ENCODE results near the gene PRPF40A.

The PRPF40A gene

DNA sequence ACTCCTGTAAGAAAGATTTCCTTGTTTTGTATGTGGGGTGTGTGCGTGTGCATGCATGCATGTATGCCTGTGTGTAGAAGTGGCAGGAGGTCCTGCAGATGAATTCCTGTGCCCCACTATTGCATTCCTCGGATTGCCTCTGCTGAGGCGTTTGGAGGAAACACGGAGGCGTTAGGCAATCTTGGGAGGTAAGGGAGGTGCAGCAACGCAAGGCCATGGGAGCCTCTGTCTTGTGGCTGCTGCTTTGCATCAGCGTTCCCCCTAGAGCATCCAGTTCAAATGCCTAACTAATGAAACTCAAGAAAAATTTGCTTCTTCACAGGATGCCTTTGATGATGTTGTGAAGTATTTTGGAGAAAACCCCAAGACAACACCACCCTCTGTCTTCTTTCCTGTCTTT lies 80.0 kb downstream of the PRPF40A start:
- Histone ChIP-seq H3K9me3 (ENCODE audit: low read length) (no peaks in the 10 kb centered on the region), H3K36me3 (ENCODE audit: insufficient read depth, low read length) (peaks cover 72% of the 10 kb centered on the region), H3K4me1 (ENCODE audit: insufficient read depth, low read length) (no peaks in the 10 kb centered on the region), H2AFZ (ENCODE audit: low read depth, low read length) (no peak overlapping the region), H3K4me3 (ENCODE audit: low read length) (no peak overlapping the region), H3K27me3 (ENCODE audit: insufficient read depth, low read length) (no peaks in the 10 kb centered on the region)

DNA sequence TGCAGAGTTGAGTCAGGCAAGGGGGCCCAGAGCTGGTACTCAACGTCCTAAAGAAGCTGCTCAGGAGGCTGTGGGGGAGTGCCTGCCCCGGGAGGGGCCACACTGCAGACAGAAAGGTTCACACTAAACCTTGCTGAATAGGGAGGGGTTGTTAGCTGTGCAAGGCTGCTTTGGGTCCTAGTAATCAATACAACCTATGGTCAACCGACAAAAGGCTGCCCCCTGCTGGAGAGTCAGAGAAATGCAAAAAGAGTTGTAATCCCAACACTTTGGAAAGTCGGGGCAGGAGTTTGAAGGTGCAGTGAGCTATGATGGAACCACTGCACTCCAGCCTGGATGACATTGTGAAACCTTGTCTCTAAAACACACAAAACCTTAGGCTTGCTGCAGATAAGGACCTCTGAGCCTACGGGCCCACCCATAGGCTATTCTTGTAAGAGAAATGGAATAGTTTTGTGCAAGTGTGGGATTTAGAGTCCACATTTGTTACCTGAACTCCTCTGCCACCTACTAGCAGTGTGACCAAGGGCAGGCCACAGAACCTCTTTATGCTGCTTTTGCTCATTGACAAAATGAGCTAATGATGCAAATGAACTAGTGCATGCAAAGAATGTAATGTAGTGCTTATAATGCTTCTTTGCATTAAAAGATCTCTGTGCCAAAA lies 81.5 kb downstream of the PRPF40A start:
- Histone ChIP-seq H3K4me3 (ENCODE audit: low read length) (no peak overlapping the region), H3K27me3 (ENCODE audit: insufficient read depth, low read length) (no peaks in the 10 kb centered on the region), H3K9me3 (ENCODE audit: low read length) (no peaks in the 10 kb centered on the region), H3K4me1 (ENCODE audit: insufficient read depth, low read length) (no peaks in the 10 kb centered on the region), H2AFZ (ENCODE audit: low read depth, low read length) (no peak overlapping the region), H3K36me3 (ENCODE audit: insufficient read depth, low read length) (peaks cover 71% of the 10 kb centered on the region)

DNA sequence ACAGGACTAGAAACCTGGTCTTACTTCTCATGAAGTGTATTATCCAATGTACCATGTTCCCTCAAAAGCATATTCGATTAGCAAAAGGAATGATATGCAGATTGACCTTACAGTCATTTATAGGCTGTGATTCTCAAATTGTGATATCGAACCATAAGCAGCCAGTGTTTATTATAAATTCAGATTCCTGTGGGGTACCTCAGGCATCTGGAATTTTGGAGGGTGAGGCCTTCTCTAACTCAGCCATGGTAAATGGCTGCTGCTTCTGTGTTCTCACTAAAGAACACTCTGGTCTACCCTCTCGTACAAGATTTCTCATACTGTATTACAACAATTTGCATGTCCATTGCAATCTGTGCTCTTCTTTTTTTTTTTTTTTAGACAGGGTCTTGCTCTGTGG lies 84.5 kb downstream of the PRPF40A start:
- Histone ChIP-seq H3K4me3 (ENCODE audit: low read length) (no peak overlapping the region), H2AFZ (ENCODE audit: low read depth, low read length) (no peak overlapping the region), H3K36me3 (ENCODE audit: insufficient read depth, low read length) (peaks cover 70% of the 10 kb centered on the region), H3K27me3 (ENCODE audit: insufficient read depth, low read length) (no peaks in the 10 kb centered on the region), H3K4me1 (ENCODE audit: insufficient read depth, low read length) (no peaks in the 10 kb centered on the region), H3K9me3 (ENCODE audit: low read length) (no peaks in the 10 kb centered on the region)

DNA sequence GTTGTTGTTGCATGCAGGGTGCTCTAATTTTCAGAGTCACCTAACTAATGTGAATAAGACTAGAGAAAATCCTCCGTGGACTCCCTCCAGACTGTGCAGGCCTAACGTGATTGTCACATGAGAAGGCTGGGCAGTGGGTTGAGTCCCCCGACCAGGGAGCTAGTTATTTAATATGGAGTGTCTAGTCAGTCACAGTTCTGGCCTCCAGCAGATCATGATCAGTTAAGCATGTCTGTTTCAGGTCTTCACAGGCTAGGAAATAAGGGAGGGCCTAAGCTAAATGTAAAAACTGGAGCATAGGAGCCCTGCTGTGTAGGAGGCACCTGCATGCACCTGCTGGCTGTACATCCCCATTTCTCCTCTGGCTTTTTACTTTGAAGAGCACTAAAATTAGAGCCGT lies 86.8 kb downstream of the PRPF40A start:
- Histone ChIP-seq H2AFZ (ENCODE audit: low read depth, low read length) (no peak overlapping the region), H3K27me3 (ENCODE audit: insufficient read depth, low read length) (no peaks in the 10 kb centered on the region), H3K9me3 (ENCODE audit: low read length) (no peaks in the 10 kb centered on the region), H3K36me3 (ENCODE audit: insufficient read depth, low read length) (peaks cover 61% of the 10 kb centered on the region), H3K4me1 (ENCODE audit: insufficient read depth, low read length) (no peaks in the 10 kb centered on the region), H3K4me3 (ENCODE audit: low read length) (no peak overlapping the region)

DNA sequence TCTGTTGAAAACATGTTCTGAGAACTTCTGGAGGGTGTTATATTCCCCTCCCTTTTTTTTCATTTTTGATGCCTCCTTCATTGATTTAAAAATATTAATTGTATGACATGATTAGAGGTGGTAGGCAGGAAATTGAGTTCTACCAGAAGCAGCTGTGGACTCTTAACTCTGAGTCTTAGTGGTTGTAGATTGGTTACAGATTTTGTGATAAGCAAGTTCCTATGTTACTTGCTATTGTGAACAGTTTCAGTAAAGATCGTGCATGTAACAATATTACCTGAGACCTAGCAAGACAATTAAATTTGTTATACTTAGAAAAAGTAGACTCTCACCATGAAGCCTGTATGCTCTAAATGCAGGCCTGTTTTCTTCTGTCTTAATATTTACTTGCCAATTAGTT lies 88.1 kb downstream of the PRPF40A start:
- Histone ChIP-seq H3K4me3 (ENCODE audit: low read length) (no peak overlapping the region), H3K9me3 (ENCODE audit: low read length) (no peaks in the 10 kb centered on the region), H3K36me3 (ENCODE audit: insufficient read depth, low read length) (peaks cover 71% of the 10 kb centered on the region), H3K4me1 (ENCODE audit: insufficient read depth, low read length) (no peaks in the 10 kb centered on the region), H2AFZ (ENCODE audit: low read depth, low read length) (no peak overlapping the region), H3K27me3 (ENCODE audit: insufficient read depth, low read length) (no peaks in the 10 kb centered on the region)

GRCh38 chr2:152627351-152627957 lies 89.8 kb downstream of the PRPF40A start:
- Histone ChIP-seq H2AFZ (ENCODE audit: low read depth, low read length) (no peak overlapping the region), H3K36me3 (ENCODE audit: insufficient read depth, low read length) (peaks cover 61% of the 10 kb centered on the region), H3K4me1 (ENCODE audit: insufficient read depth, low read length) (no peaks in the 10 kb centered on the region), H3K27me3 (ENCODE audit: insufficient read depth, low read length) (no peaks in the 10 kb centered on the region), H3K9me3 (ENCODE audit: low read length) (no peaks in the 10 kb centered on the region), H3K4me3 (ENCODE audit: low read length) (no peak overlapping the region)

GRCh38 chr2:152626911-152627339 lies 90.3 kb downstream of the PRPF40A start:
- Histone ChIP-seq H3K4me3 (ENCODE audit: low read length) (no peak overlapping the region), H3K9me3 (ENCODE audit: low read length) (no peaks in the 10 kb centered on the region), H3K4me1 (ENCODE audit: insufficient read depth, low read length) (no peaks in the 10 kb centered on the region), H3K27me3 (ENCODE audit: insufficient read depth, low read length) (no peaks in the 10 kb centered on the region), H3K36me3 (ENCODE audit: insufficient read depth, low read length) (peaks cover 61% of the 10 kb centered on the region), H2AFZ (ENCODE audit: low read depth, low read length) (no peak overlapping the region)

DNA sequence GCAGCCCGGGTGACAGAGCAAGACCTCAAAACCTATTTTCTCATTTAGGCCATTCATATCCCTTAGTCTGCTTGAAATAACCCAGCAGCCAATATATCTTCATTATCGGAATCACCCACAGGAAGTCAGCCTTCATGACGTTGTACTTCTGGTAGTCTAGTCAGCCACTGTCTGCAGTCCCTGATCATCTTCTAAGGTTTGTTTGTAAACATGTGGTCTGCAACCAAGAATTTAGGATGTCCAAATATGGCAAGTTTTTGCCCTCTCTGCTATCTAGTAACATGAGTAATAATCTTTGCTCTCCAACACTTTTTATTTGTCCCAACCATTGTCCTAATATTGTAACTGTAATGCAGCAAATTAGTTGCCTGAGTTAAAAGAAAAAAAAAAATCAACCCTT lies 92.5 kb downstream of the PRPF40A start:
- Histone ChIP-seq H3K4me1 (ENCODE audit: insufficient read depth, low read length) (no peaks in the 10 kb centered on the region), H3K4me3 (ENCODE audit: low read length) (no peak overlapping the region), H3K9me3 (ENCODE audit: low read length) (peaks cover under 1% of the 10 kb centered on the region), H3K36me3 (ENCODE audit: insufficient read depth, low read length) (peaks cover 66% of the 10 kb centered on the region), H2AFZ (ENCODE audit: low read depth, low read length) (no peak overlapping the region), H3K27me3 (ENCODE audit: insufficient read depth, low read length) (no peaks in the 10 kb centered on the region)

- Histone ChIP-seq H3K4me1 (ENCODE audit: insufficient read depth, low read length) (no peaks in the 10 kb centered on the region), H3K27me3 (ENCODE audit: insufficient read depth, low read length) (no peaks in the 10 kb centered on the region), H3K9me3 (ENCODE audit: low read length) (peaks cover 2% of the 10 kb centered on the region), H2AFZ (ENCODE audit: low read depth, low read length) (no peak overlapping the region), H3K36me3 (ENCODE audit: insufficient read depth, low read length) (peaks cover 66% of the 10 kb centered on the region), H3K4me3 (ENCODE audit: low read length) (no peak overlapping the region)
Observed at GRCh38 chr2:152623775-152624174, 93.5 kb downstream of the PRPF40A start.

DNA sequence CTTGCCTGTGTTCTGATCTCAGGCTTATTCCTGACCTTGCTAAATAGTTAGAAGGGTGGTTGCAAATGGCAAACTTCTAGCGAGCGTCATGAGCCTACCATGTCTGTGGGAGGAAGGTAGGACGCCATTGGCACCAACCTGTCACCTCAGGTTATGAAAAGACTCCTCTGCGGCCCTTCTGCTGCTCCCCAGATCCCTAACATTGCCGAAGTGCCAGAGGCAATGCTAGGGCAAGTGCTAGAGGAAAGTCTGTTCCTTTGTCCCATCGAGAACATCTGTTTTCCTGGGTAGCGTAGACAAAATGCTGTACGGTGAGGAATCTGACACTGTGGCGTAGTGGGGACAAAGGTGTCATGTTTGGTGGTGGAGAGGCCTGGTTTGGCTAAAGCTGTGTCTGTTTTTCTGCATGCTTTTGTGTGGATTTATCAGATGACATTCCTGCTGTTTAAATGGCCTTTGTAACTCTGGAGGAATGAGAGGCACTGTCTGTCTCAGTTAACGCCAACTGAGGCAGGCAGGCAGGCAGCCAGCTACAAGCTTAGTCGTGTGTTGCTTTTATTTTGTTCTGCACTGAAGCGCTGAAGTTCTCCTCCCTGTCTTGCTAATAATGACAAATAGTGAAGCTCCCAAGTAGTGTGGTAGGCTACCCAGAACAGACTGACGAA lies 94.1 kb downstream of the PRPF40A start:
- H3K36me3 ChIP-seq (ENCODE audit: insufficient read depth, low read length): peaks cover 66% of the 10 kb centered on the region
- no peak overlapping the region for H3K4me3 ChIP-seq (ENCODE audit: low read length)
- H3K4me1 ChIP-seq (ENCODE audit: insufficient read depth, low read length): no peaks in the 10 kb centered on the region
- peaks cover 2% of the 10 kb centered on the region for H3K9me3 ChIP-seq (ENCODE audit: low read length)
- H2AFZ ChIP-seq (ENCODE audit: low read depth, low read length): no peak overlapping the region
- no peaks in the 10 kb centered on the region for H3K27me3 ChIP-seq (ENCODE audit: insufficient read depth, low read length)

- no peak overlapping the region for H2AFZ ChIP-seq (ENCODE audit: low read depth, low read length)
- no peaks in the 10 kb centered on the region for H3K27me3 ChIP-seq (ENCODE audit: insufficient read depth, low read length)
- H3K9me3 ChIP-seq (ENCODE audit: low read length): peaks cover 2% of the 10 kb centered on the region
- H3K36me3 ChIP-seq (ENCODE audit: insufficient read depth, low read length): peaks cover 71% of the 10 kb centered on the region
- H3K4me1 ChIP-seq (ENCODE audit: insufficient read depth, low read length): no peaks in the 10 kb centered on the region
- H3K4me3 ChIP-seq (ENCODE audit: low read length): no peak overlapping the region
Observed at GRCh38 chr2:152622219-152622618, 95.0 kb downstream of the PRPF40A start.

- Histone ChIP-seq H3K4me1 (ENCODE audit: insufficient read depth, low read length) (no peaks in the 10 kb centered on the region), H3K27me3 (ENCODE audit: insufficient read depth, low read length) (no peaks in the 10 kb centered on the region), H2AFZ (ENCODE audit: low read depth, low read length) (no peak overlapping the region), H3K36me3 (ENCODE audit: insufficient read depth, low read length) (peaks cover 74% of the 10 kb centered on the region), H3K9me3 (ENCODE audit: low read length) (peaks cover 2% of the 10 kb centered on the region), H3K4me3 (ENCODE audit: low read length) (no peak overlapping the region)
Observed at GRCh38 chr2:152620985-152621384, 96.3 kb downstream of the PRPF40A start.

- Histone ChIP-seq H3K4me3 (ENCODE audit: low read length) (no peak overlapping the region), H3K27me3 (ENCODE audit: insufficient read depth, low read length) (no peaks in the 10 kb centered on the region), H3K4me1 (ENCODE audit: insufficient read depth, low read length) (no peaks in the 10 kb centered on the region), H3K9me3 (ENCODE audit: low read length) (peaks cover 2% of the 10 kb centered on the region), H2AFZ (ENCODE audit: low read depth, low read length) (no peak overlapping the region), H3K36me3 (ENCODE audit: insufficient read depth, low read length) (peaks cover 76% of the 10 kb centered on the region)
Observed at GRCh38 chr2:152620208-152620607, 97.1 kb downstream of the PRPF40A start.

All from neuron (in vitro differentiated cells).